A549 (cell line): ENCODE measurements around the gene CD209. TPM values are rescaled to one million over a fixed set of nuclear protein-coding genes. Genes with fewer than 3 reads are reported as not detected.
A peak's percentile ranks its signal among the peaks of the same experiment; 100 is the strongest.

Experiments used
- ATAC-seq, 2 experiments: fragments of 200-7000 bp in 1 of 2; fragments of >200 bp in 1 of 2; cut with Nextera tagmentation in 1 of 2; cut with Tn5 transposase in 1 of 2; 3 replicates each; pipeline versions ENCODE4 v1.8.0 to v1.9.1; 2018 to 2020; ENCODE audit warnings: mild to moderate bottlenecking in 1 of 2, moderate library complexity in 1 of 2
- CTCF ChIA-PET: fragments of 300-600 bp; sonication (Branson Sonifier 250); formaldehyde crosslinking; extraction: SDS; loops from one replicate; lab custom pipeline; 2021; ENCODE audit warnings: antibody characterized with exemption, inconsistent platforms; lab: Yijun Ruan, JAX
- POLR2A ChIA-PET: fragments of 350-600 bp; formaldehyde crosslinking; extraction: SDS; loops from one replicate; lab custom pipeline; 2021; ENCODE audit warnings: antibody characterized with exemption, inconsistent platforms; lab: Yijun Ruan, JAX
- DNase-seq, 2 experiments: peaks; one replicate each; pipeline versions ENCODE4 v3.0.0 to v3.0.0-alpha.2; 2011 to 2016; ENCODE audit warnings: low read depth in 1 of 2, low spot score in 1 of 2
- FAIRE-seq: peaks from 2 replicates; lab custom pipeline; 2011; peaks lifted over from hg19 to GRCh38; lab: Jason Lieb, UNC
- H3K27ac ChIP-seq, 2 experiments: fragments of >200 bp; sonication (Bioruptor Twin); formaldehyde crosslinking; 3 replicates each; pipeline ENCODE4 v1.5.1; 2016 to 2017
- H3K4me1 ChIP-seq: fragments of >200 bp; sonication (Bioruptor Twin); formaldehyde crosslinking; 3 replicates; pipeline ENCODE4 v1.6.1; 2016
- H3K4me2 ChIP-seq: fragments of >200 bp; sonication (Bioruptor Twin); formaldehyde crosslinking; 3 replicates; pipeline ENCODE4 v1.6.1; 2016
- H3K4me3 ChIP-seq: fragments of >200 bp; sonication (Bioruptor Twin); formaldehyde crosslinking; 3 replicates; pipeline ENCODE4 v1.5.1; 2016
- H3K9me3 ChIP-seq: fragments of >200 bp; sonication (Bioruptor Twin); formaldehyde crosslinking; 3 replicates; pipeline ENCODE4 v1.6.1; 2016
- CBX8 ChIP-seq: fragments of 200-600 bp; sonication (generic); IDR thresholded peaks from 2 replicates; pipeline ENCODE4 v1.6.1; 2016
- CHD2 ChIP-seq: fragments of 150-350 bp; IDR thresholded peaks from 2 replicates; pipeline ENCODE4 v1.6.1; 2014; ENCODE audit warnings: low read length; ENCODE audit not compliant: partially characterized antibody
- CTCF ChIP-seq: fragments of >200 bp; sonication (Bioruptor Twin); formaldehyde crosslinking; IDR thresholded peaks from 3 replicates; pipeline ENCODE4 v1.5.1; 2016
- E2F6 ChIP-seq: IDR thresholded peaks from 2 replicates; pipeline ENCODE4 v1.6.1; 2012; ENCODE audit warnings: low read depth, borderline replicate concordance
- EHF ChIP-seq: fragments of 250-450 bp; sonication (Bioruptor Pico); IDR thresholded peaks from 2 replicates; pipeline ENCODE4 v1.5.0; 2020; ENCODE audit warnings: mild to moderate bottlenecking
- FOSB ChIP-seq: fragments of 250-450 bp; sonication (Bioruptor Pico); IDR thresholded peaks from 2 replicates; pipeline ENCODE4 v1.5.0; 2020; ENCODE audit warnings: mild to moderate bottlenecking, moderate library complexity
- FOSL2 ChIP-seq, 2 experiments: fragments of 450-650 bp in 1 of 2; fragments of >200 bp in 1 of 2; sonication (Bioruptor Twin) in 1 of 2; formaldehyde crosslinking; IDR thresholded peaks; 2 replicates each; pipeline versions ENCODE4 v1.5.0 to v1.6.1; 2016 to 2020; ENCODE audit warnings: mild to moderate bottlenecking in 1 of 2, moderate library complexity in 1 of 2
- HDAC2 ChIP-seq: fragments of 200-600 bp; sonication (generic); IDR thresholded peaks from 2 replicates; pipeline ENCODE4 v1.6.1; 2016
- HES2 ChIP-seq: fragments of >200 bp; sonication (Bioruptor Twin); formaldehyde crosslinking; IDR thresholded peaks from 2 replicates; pipeline ENCODE4 v1.6.1; 2016
- HEYL ChIP-seq: fragments of 250-450 bp; sonication (Bioruptor Pico); IDR thresholded peaks from 2 replicates; pipeline ENCODE4 v1.8.0; 2021; ENCODE audit warnings: mild to moderate bottlenecking, moderate library complexity
- HOXB13 ChIP-seq: fragments of 250-450 bp; sonication (Bioruptor Pico); IDR thresholded peaks from 2 replicates; pipeline ENCODE4 v1.5.0; 2020; ENCODE audit warnings: low read depth, mild to moderate bottlenecking, moderate library complexity
- HOXB5 ChIP-seq: fragments of 250-450 bp; sonication (Bioruptor Pico); IDR thresholded peaks from 2 replicates; pipeline ENCODE4 v1.5.0; 2020; ENCODE audit warnings: mild to moderate bottlenecking, moderate library complexity
- JUN ChIP-seq, 2 experiments: fragments of >200 bp; sonication (Bioruptor Twin); formaldehyde crosslinking; IDR thresholded peaks; 2 replicates in 1 of 2; 3 replicates in 1 of 2; pipeline ENCODE4 v1.6.1; 2016 to 2017
- KDM5A ChIP-seq: fragments of 200-600 bp; sonication (generic); IDR thresholded peaks from 2 replicates; pipeline ENCODE4 v1.6.1; 2016; ENCODE audit warnings: antibody characterized with exemption, mild to moderate bottlenecking
- MYC ChIP-seq: IDR thresholded peaks from 2 replicates; pipeline ENCODE4 v1.6.1; 2012; ENCODE audit warnings: mild to moderate bottlenecking, inconsistent platforms, low read length, improper control_type of control experiment, borderline replicate concordance
- NFE2L2 ChIP-seq: fragments of 150-350 bp; conservative IDR thresholded peaks from 2 replicates; pipeline ENCODE4 v1.6.1; 2014; ENCODE audit warnings: low read length
- NR3C1 ChIP-seq: fragments of >200 bp; sonication (Bioruptor Twin); formaldehyde crosslinking; IDR thresholded peaks from 3 replicates; pipeline ENCODE4 v1.6.1; 2017
- PBX3 ChIP-seq: IDR thresholded peaks from 2 replicates; pipeline ENCODE4 v1.6.1; 2012
- RFX5 ChIP-seq: fragments of 450-650 bp; IDR thresholded peaks from 2 replicates; pipeline ENCODE4 v1.7.1; 2014; ENCODE audit warnings: antibody characterized with exemption, mild to moderate bottlenecking, moderate library complexity
- RNF2 ChIP-seq: fragments of 200-600 bp; sonication (generic); IDR thresholded peaks from 2 replicates; pipeline ENCODE4 v1.6.1; 2016; ENCODE audit warnings: low read depth, mild to moderate bottlenecking, antibody characterized with exemption, moderate library complexity, borderline replicate concordance
- SREBF2 ChIP-seq: fragments of 450-650 bp; IDR thresholded peaks from 2 replicates; pipeline ENCODE4 v1.6.1; 2014; ENCODE audit warnings: mild to moderate bottlenecking, moderate library complexity
- TFCP2L1 ChIP-seq: fragments of 250-450 bp; sonication (Bioruptor Pico); IDR thresholded peaks from 2 replicates; pipeline ENCODE4 v1.5.0; 2021; ENCODE audit warnings: mild to moderate bottlenecking
- ZFP36 ChIP-seq: fragments of 450-650 bp; IDR thresholded peaks from 2 replicates; pipeline ENCODE4 v1.6.1; 2014; ENCODE audit warnings: borderline replicate concordance; ENCODE audit not compliant: partially characterized antibody
- ZNF302 ChIP-seq: fragments of 250-450 bp; sonication (Bioruptor Pico); IDR thresholded peaks from 2 replicates; pipeline ENCODE4 v1.9.0; 2021; ENCODE audit warnings: inconsistent platforms, mild to moderate bottlenecking, moderate library complexity
- WGBS: methylation state at CpG from one replicate; pipeline ENCODE4 v1.1.6; 2017; ENCODE audit errors: missing lambda C conversion rate; 5-methylcytosine and 5-hydroxymethylcytosine counted together
- polyA plus RNA-seq, 4 experiments: library from polyadenylated mRNA; depleted of rRNA in 3 of 4; stranded (reverse); fragments of >200 nt; fragmentation: RNase III in 1 of 4; extraction: RNeasy Plus Mini Kit Qiagen cat#74134 plus additional on column Dnase treatment in 1 of 4; gene quantifications; 2 replicates in 3 of 4; 3 replicates in 1 of 4; pipeline ENCODE4 v1.2.3, GENCODE V29; 2011 to 2017

The CD209 gene
- polyA plus RNA-seq, 2 of the 4 experiments (the other 2 are of a cell fraction) = not detected

GRCh38 chr19:7757358-7757757, 10.0 kb upstream of the CD209 start:
- peak; percentile 84 for TF ChIP-seq ZFP36
- TF ChIP-seq HDAC2 = no peak
- TF ChIP-seq HOXB5 = no peak
- Histone ChIP-seq H3K27ac (no peak overlapping the region), H3K4me1 (no peaks in the 10 kb centered on the region), H3K4me2 (no peak overlapping the region), H3K9me3 (peaks cover 38% of the 10 kb centered on the region), H3K4me3 (no peak overlapping the region)
- DNase-seq (no peak), FAIRE-seq (no peak), ATAC-seq (no peak)
- ChIA-PET POLR2A (no interaction called here), CTCF (interaction anchor here (0.9 to 1.4 kb wide), 2 partner anchors 14 to 77 kb away, joined by 3 read pairs; partner anchors contain the start of gene TRAPPC5)
- 10% methylated on average over 2 of the region's 3 CpGs for WGBS

- ATAC-seq = no peak
- H3K4me3 ChIP-seq = no peak overlapping the region
- no peaks in the 10 kb centered on the region for H3K4me1 ChIP-seq
- no peak overlapping the region for H3K27ac ChIP-seq
- H3K9me3 ChIP-seq = peaks cover 38% of the 10 kb centered on the region
- POLR2A ChIA-PET = no interaction called here
- H3K4me2 ChIP-seq = no peak overlapping the region
- TF ChIP-seq SREBF2 (no peak), JUN (IDR thresholded peaks at IDR 0.05) (no peak), HEYL (CRISPR knock-in tag) (no peak), RNF2 (no peak), HOXB13 (CRISPR knock-in tag) (no peak), HES2 (no peak), FOSB (CRISPR knock-in tag) (no peak), CTCF (no peak), CHD2 (no peak), HOXB5 (no peak), RFX5 (no peak), NFE2L2 (no peak), KDM5A (no peak), CBX8 (no peak), FOSL2 (IDR thresholded peaks at IDR 0.05) (no peak), FOSL2 (CRISPR knock-in tag; IDR thresholded peaks at IDR 0.05) (no peak), PBX3 (no peak), EHF (CRISPR knock-in tag) (no peak), TFCP2L1 (CRISPR knock-in tag) (no peak)
- FAIRE-seq = no peak
- CTCF ChIA-PET = no interaction called here
- DNase-seq = no peak
- 3% methylated on average over 4 of the region's 4 CpGs for whole genome bisulfite sequencing
Measured at GRCh38 chr19:7756258-7756657, 8.9 kb upstream of the CD209 start.

GRCh38 chr19:7751157-7751783, 3.9 kb upstream of the CD209 start:
- TF ChIP-seq NR3C1 = no peak
- no peak for TF ChIP-seq RNF2
- no peak for TF ChIP-seq E2F6
- TF ChIP-seq MYC = no peak
- no peak for TF ChIP-seq CBX8
- TF ChIP-seq ZNF302 (CRISPR knock-in tag) = no peak
- TF ChIP-seq CTCF = no peak
- POLR2A ChIA-PET = no interaction called here
- Histone ChIP-seq H3K4me3 (no peak overlapping the region), H3K9me3 (peaks cover 6% of the 10 kb centered on the region; the same call in 1 of the 3 replicates), H3K4me1 (no peaks in the 10 kb centered on the region), H3K4me2 (no peak overlapping the region), H3K27ac (no peak overlapping the region)
- ATAC-seq (no peak), DNase-seq (no peak), FAIRE-seq (no peak)
- WGBS = 27% methylated on average over 9 of the region's 12 CpGs
- CTCF ChIA-PET = no interaction called here
